Activated T-cell treated with anti-CD3 and anti-CD28 coated beads, Interleukin-2, amount 50 U/mL, for 1 hour (primary cell): ENCODE measurements around the gene E2F7.
"Not testable (repeated sequence)": the region's sequence is repeated elsewhere in the genome, so short reads cannot be mapped to it uniquely, and the experiment has no call there.

Source experiments
- DNase-seq: peaks from one replicate; pipeline ENCODE4 v3.0.0-alpha.2; 2020

Gene E2F7

GRCh38 chr12:77065361-77066204 is at the start of gene E2F7:
Gene E2F7, minus strand, starts transcription at chr12:77065569. Its CDS starts 934 bp downstream, at chr12:77064635.
- DNase-seq = peak; percentile 80

GRCh38 chr12:77113971-77114370 is 48.6 kb upstream of the E2F7 start:
- no peak for DNase-seq

GRCh38 chr12:77108707-77109106 is 43.3 kb upstream of the E2F7 start:
- DNase-seq = no peak

- DNase-seq = no peak
These were observed 41.8 kb upstream of the E2F7 start for GRCh38 chr12:77107121-77107520.

- no peak for DNase-seq
These were observed 39.4 kb upstream of the E2F7 start for GRCh38 chr12:77104792-77105191.

GRCh38 chr12:77104286-77104685 is 38.9 kb upstream of the E2F7 start:
- DNase-seq = no peak

- DNase-seq = no peak
These were observed 37.3 kb upstream of the E2F7 start for GRCh38 chr12:77102691-77103090.

GRCh38 chr12:77102123-77102522 is 36.8 kb upstream of the E2F7 start:
- DNase-seq = no peak

GRCh38 chr12:77099799-77100198 is 34.4 kb upstream of the E2F7 start:
- no peak for DNase-seq

- DNase-seq = no peak
These were observed 32.5 kb upstream of the E2F7 start for GRCh38 chr12:77097846-77098245.

- DNase-seq = not testable (repeated sequence)
These were observed 26.9 kb upstream of the E2F7 start for GRCh38 chr12:77092227-77092626.

GRCh38 chr12:77089686-77090220 is 24.4 kb upstream of the E2F7 start:
- no peak for DNase-seq

- no peak for DNase-seq
These were observed 22.1 kb upstream of the E2F7 start for GRCh38 chr12:77087427-77087826.

GRCh38 chr12:77082021-77082420 is 16.7 kb upstream of the E2F7 start:
- DNase-seq = no peak

- no peak for DNase-seq
These were observed 14.3 kb upstream of the E2F7 start for GRCh38 chr12:77079631-77080030.

- no peak for DNase-seq
These were observed 12.9 kb upstream of the E2F7 start for GRCh38 chr12:77078231-77078630.

GRCh38 chr12:77076886-77077285 is 11.5 kb upstream of the E2F7 start:
- no peak for DNase-seq

GRCh38 chr12:77073894-77074293 is 8.5 kb upstream of the E2F7 start:
- not testable (repeated sequence) for DNase-seq

- DNase-seq = no peak
These were observed 7.6 kb upstream of the E2F7 start for GRCh38 chr12:77072833-77073495.

GRCh38 chr12:77070800-77071449 is 5.6 kb upstream of the E2F7 start:
- DNase-seq = no peak

GRCh38 chr12:77070382-77070781 is 5.0 kb upstream of the E2F7 start:
- DNase-seq = no peak

GRCh38 chr12:77064896-77065360 is 441 bp downstream of the E2F7 start:
- no peak for DNase-seq

- DNase-seq = no peak
These were observed 2.4 kb downstream of the E2F7 start for GRCh38 chr12:77062846-77063461.
